Loucy (cell line): ENCODE results near the gene CNTN1.

Source experiments
- H2AFZ ChIP-seq: fragments of 200-600 bp; sonication (generic); 2 replicates; pipeline ENCODE4 v1.6.0; 2016; ENCODE audit warnings: antibody characterized with exemption, mild to moderate bottlenecking, low read length, moderate library complexity
- H3F3A ChIP-seq: fragments of 200-600 bp; 2 replicates; pipeline ENCODE4 v1.6.0; 2016; ENCODE audit warnings: antibody characterized with exemption, low read depth, mild to moderate bottlenecking
- H3K27me3 ChIP-seq: fragments of 200-600 bp; sonication (generic); 2 replicates; pipeline ENCODE4 v1.6.1; 2014; ENCODE audit warnings: low read length, mild to moderate bottlenecking; ENCODE audit not compliant: insufficient read depth, poor library complexity, severe bottlenecking
- H3K36me3 ChIP-seq: fragments of 200-600 bp; sonication (generic); 2 replicates; pipeline ENCODE4 v1.6.1; 2016; ENCODE audit warnings: low read length; ENCODE audit not compliant: insufficient read depth
- H3K4me1 ChIP-seq: fragments of 200-600 bp; sonication (generic); 2 replicates; pipeline ENCODE4 v1.5.1; 2014; ENCODE audit warnings: low read length, mild to moderate bottlenecking; ENCODE audit not compliant: insufficient read depth, poor library complexity, severe bottlenecking
- H3K4me2 ChIP-seq: fragments of 200-600 bp; sonication (generic); 2 replicates; pipeline ENCODE4 v1.6.0; 2014; ENCODE audit warnings: antibody characterized with exemption, low read length, low read depth, mild to moderate bottlenecking; ENCODE audit not compliant: poor library complexity, severe bottlenecking
- H3K4me3 ChIP-seq: fragments of 200-600 bp; sonication (generic); 2 replicates; pipeline ENCODE4 v1.5.1; 2014; ENCODE audit warnings: low read length, mild to moderate bottlenecking, mixed read lengths; ENCODE audit not compliant: poor library complexity, severe bottlenecking
- H3K79me2 ChIP-seq: fragments of 200-600 bp; sonication (generic); 2 replicates; pipeline ENCODE4 v1.6.1; 2014; ENCODE audit warnings: low read length; ENCODE audit not compliant: insufficient read depth
- H3K9ac ChIP-seq: fragments of 200-600 bp; sonication (generic); 2 replicates; pipeline ENCODE4 v1.6.0; 2014; ENCODE audit warnings: mild to moderate bottlenecking, low read depth, low read length, moderate library complexity; ENCODE audit not compliant: poor library complexity, severe bottlenecking
- H3K9me2 ChIP-seq: fragments of 200-600 bp; sonication (generic); replicated peaks from 2 replicates; pipeline ENCODE4 v1.6.1; 2016; ENCODE audit warnings: low read depth, low read length, mixed read lengths
- H3K9me3 ChIP-seq: fragments of 200-600 bp; sonication (generic); 2 replicates; pipeline ENCODE4 v1.6.1; 2014; ENCODE audit warnings: mild to moderate bottlenecking, antibody characterized with exemption, low read length, low read depth; ENCODE audit not compliant: insufficient read depth
- H4K20me1 ChIP-seq: fragments of 200-600 bp; sonication (generic); 2 replicates; pipeline ENCODE4 v1.6.0; 2014; ENCODE audit warnings: antibody characterized with exemption, low read length, mild to moderate bottlenecking; ENCODE audit not compliant: insufficient read depth, poor library complexity, severe bottlenecking
- EZH2phosphoT487 ChIP-seq: fragments of 200-600 bp; IDR thresholded peaks from 2 replicates; pipeline ENCODE4 v1.6.1; 2018; ENCODE audit warnings: antibody characterized with exemption, mild to moderate bottlenecking, moderate library complexity, borderline replicate concordance
- TF ChIP-seq, protein P1 (sequence below): fragments of 200-600 bp; sonication (generic); conservative IDR thresholded peaks from 2 replicates; pipeline ENCODE4 v1.5.1; 2014; ENCODE audit warnings: mild to moderate bottlenecking, antibody characterized with exemption, low read length

CNTN1 gene

DNA sequence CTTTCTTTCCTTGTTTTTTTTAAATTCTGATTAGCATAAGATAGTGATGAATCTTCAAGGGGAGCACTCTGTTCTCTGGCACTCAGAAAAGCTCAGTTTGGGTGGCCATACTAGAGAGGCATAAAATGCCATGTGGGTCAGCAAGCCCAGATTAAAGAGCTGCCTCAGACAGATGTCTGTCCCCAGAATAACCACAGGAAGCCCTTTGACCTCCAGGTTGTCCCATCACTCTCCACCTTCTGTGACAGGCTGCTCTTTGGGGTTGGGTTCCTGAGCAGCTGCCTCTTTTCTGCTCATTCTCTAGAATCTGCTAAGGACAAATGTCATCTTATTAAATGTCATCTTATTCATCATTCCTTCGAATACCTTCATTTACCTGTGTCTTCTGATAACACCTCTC, 399.9 kb downstream of the CNTN1 start:
- H3K4me3 ChIP-seq, result no peak overlapping the region
- peaks cover 5% of the 10 kb centered on the region; the same call in 1 of the 2 replicates for H3K9me3 ChIP-seq
- H3K27me3 ChIP-seq, result no peaks in the 10 kb centered on the region
- no peaks in the 10 kb centered on the region for H3F3A ChIP-seq
- H3K79me2 ChIP-seq, result no peaks in the 10 kb centered on the region
- TF ChIP-seq, protein P1, sequence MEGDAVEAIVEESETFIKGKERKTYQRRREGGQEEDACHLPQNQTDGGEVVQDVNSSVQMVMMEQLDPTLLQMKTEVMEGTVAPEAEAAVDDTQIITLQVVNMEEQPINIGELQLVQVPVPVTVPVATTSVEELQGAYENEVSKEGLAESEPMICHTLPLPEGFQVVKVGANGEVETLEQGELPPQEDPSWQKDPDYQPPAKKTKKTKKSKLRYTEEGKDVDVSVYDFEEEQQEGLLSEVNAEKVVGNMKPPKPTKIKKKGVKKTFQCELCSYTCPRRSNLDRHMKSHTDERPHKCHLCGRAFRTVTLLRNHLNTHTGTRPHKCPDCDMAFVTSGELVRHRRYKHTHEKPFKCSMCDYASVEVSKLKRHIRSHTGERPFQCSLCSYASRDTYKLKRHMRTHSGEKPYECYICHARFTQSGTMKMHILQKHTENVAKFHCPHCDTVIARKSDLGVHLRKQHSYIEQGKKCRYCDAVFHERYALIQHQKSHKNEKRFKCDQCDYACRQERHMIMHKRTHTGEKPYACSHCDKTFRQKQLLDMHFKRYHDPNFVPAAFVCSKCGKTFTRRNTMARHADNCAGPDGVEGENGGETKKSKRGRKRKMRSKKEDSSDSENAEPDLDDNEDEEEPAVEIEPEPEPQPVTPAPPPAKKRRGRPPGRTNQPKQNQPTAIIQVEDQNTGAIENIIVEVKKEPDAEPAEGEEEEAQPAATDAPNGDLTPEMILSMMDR, result no peak
- TF ChIP-seq EZH2phosphoT487, result no peak
- no peaks in the 10 kb centered on the region for H3K36me3 ChIP-seq
- no peak overlapping the region for H3K9ac ChIP-seq
- H2AFZ ChIP-seq, result no peak overlapping the region
- no peaks in the 10 kb centered on the region for H3K4me1 ChIP-seq
- no peaks in the 10 kb centered on the region for H4K20me1 ChIP-seq
- no peaks in the 10 kb centered on the region for H3K9me2 ChIP-seq
- no peak overlapping the region for H3K4me2 ChIP-seq

DNA sequence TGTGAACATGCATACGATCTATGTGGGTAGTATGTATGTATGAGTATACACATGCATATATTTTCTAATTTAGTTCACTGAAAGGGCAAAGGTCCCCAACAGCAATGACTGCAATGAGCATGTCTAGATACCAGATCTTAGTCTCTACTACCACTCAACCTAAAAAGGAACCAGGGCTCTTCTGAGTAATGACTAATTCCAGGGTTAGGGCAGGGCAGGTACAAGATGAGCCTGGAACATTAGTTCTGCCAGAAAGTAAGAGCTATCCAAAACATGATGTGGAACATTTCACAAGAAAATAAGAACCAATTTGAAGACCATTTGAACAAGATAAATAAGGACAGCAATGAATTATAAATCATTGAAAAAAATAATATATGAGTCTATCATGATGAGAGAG, 404.6 kb downstream of the CNTN1 start:
- Histone ChIP-seq H4K20me1 (no peaks in the 10 kb centered on the region), H3F3A (no peaks in the 10 kb centered on the region), H3K36me3 (no peaks in the 10 kb centered on the region), H3K4me3 (no peak overlapping the region), H3K4me1 (no peaks in the 10 kb centered on the region), H3K79me2 (no peaks in the 10 kb centered on the region), H3K9me3 (peaks cover 5% of the 10 kb centered on the region; the same call in 1 of the 2 replicates), H3K4me2 (no peak overlapping the region), H2AFZ (no peak overlapping the region), H3K9me2 (no peaks in the 10 kb centered on the region), H3K27me3 (no peaks in the 10 kb centered on the region), H3K9ac (no peak overlapping the region)
- TF ChIP-seq, protein P1, result no peak

DNA sequence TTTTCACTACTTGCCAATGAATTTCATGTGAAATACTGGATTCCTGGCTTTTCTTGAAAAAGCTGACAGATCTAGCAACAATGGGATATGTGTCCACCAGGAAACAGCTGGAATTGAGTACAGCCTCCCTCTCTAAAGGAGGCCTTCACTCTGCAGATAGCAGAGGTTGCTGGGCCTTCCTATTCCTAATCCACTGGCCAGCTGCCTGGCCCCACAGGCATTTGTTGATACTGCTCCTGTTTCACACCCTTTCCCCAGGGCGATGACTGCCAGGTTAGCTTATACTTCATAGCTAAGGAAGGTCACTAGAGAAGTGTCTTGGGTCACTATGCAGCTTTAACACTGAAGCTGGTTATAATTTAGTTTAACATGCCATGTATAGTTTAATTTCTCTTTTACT, 408.3 kb downstream of the CNTN1 start:
- H3K79me2 ChIP-seq, result no peaks in the 10 kb centered on the region
- no peak overlapping the region for H2AFZ ChIP-seq
- no peaks in the 10 kb centered on the region for H3F3A ChIP-seq

More for the DNA sequence above, 408.3 kb downstream of the CNTN1 start:
- no peaks in the 10 kb centered on the region for H4K20me1 ChIP-seq
- H3K4me1 ChIP-seq, result no peaks in the 10 kb centered on the region
- no peak overlapping the region for H3K4me3 ChIP-seq
- H3K4me2 ChIP-seq, result no peak overlapping the region
- TF ChIP-seq, protein P1, result no peak
- TF ChIP-seq EZH2phosphoT487, result no peak
- no peaks in the 10 kb centered on the region for H3K27me3 ChIP-seq
- H3K9ac ChIP-seq, result no peak overlapping the region
- H3K9me2 ChIP-seq, result no peaks in the 10 kb centered on the region
- H3K9me3 ChIP-seq, result no peaks in the 10 kb centered on the region
- no peaks in the 10 kb centered on the region for H3K36me3 ChIP-seq
